ENCODE measurements around the gene PSORS1C2. TPM values are rescaled to one million over a fixed set of nuclear protein-coding genes. Genes with fewer than 3 reads are reported as not detected.

PSORS1C2 gene
- polyA plus RNA-seq, 2 of the 4 experiments (the other 2 are of a cell fraction) = 0.08 TPM; not detected in 1

DNA sequence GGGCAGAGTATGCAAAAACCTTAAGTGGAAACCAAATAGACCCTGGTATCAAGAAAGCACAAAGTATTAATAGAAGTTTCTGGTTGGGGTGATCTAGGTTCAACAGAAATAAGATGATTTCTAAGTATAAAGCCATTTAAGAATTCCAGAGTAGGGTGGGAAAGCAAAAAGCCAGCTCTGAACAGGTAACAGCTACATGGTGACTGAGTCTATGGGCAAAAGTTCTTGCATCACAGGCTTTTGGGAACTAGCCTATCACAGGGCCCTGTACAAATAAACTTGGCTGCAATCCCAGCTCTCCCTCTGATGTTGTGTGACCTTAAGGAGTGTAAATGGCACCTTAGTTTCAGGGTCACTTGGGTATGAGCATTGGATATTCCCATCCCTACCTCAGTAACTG, 25.1 kb upstream of the PSORS1C2 start:
- no peak for FAIRE-seq

DNA sequence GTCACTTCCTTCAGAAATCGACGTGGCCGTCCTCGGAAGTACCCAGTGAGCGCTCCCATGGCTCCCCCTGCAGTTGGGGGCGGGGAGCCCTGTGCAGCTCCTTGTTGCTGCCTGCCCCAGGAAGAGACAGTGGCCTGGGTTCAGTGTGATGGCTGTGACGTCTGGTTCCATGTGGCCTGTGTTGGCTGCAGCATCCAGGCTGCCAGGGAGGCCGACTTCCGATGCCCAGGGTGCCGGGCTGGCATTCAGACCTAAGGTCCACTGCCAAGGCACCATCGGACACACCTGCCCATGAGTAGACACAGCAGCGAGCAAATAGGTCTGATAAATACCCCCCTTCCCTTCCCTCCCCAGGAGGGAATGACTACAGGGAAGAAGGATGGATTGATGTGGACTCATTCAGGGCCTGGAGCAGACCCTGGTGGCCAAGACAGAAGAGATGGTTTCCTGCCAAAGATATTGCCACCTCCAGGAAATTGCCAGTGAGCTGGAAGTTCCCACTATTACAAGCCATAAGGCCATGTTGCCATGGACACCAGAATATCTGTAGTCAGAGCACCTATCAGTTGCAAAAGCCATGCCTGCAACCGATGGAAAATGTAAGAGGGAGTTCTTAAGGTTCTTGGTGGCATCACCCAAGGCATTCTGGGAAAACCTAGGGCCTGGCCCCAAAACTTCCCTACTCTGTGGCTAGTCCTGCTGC, 23.7 kb upstream of the PSORS1C2 start:
- POLR2A ChIA-PET = no interaction called here
- H3K4me3 ChIP-seq = no peak overlapping the region
- ATAC-seq (no peak), DNase-seq (ENCODE audit: low read depth in 1 of 2, low spot score in 1 of 2) (no peak), FAIRE-seq (no peak)
- CTCF ChIA-PET = interaction anchor here (0.6 kb wide), 1 partner anchor 36 kb away, joined by 3 read pairs; no protein-coding TSS in a partner anchor
- 84% methylated on average over 5 of the region's 13 CpGs for WGBS (ENCODE audit: missing lambda C conversion rate)
- no peak for TF ChIP-seq ZNF302 (CRISPR knock-in tag; IDR thresholded peaks at IDR 0.05)
- no peak for TF ChIP-seq ZSCAN20 (CRISPR knock-in tag; IDR thresholded peaks at IDR 0.05)
- TF ChIP-seq ESRRA (IDR thresholded peaks at IDR 0.05; ENCODE audit: borderline replicate concordance, low read length) = no peak
- no peak for TF ChIP-seq CEBPB (IDR thresholded peaks at IDR 0.05)
- no peak for TF ChIP-seq MAZ (IDR thresholded peaks at IDR 0.05; ENCODE audit: borderline replicate concordance, low read depth, low read length)
- TF ChIP-seq ZC3H11A (IDR thresholded peaks at IDR 0.05) = no peak
- TF ChIP-seq RNF2 (IDR thresholded peaks at IDR 0.05; ENCODE audit: borderline replicate concordance, low read depth) = no peak
- TF ChIP-seq MYC (IDR thresholded peaks at IDR 0.05; ENCODE audit: borderline replicate concordance, low read length) = no peak
- no peak for TF ChIP-seq CHD2 (IDR thresholded peaks at IDR 0.05; ENCODE audit: low read length, partially characterized antibody)
- TF ChIP-seq, protein P1, sequence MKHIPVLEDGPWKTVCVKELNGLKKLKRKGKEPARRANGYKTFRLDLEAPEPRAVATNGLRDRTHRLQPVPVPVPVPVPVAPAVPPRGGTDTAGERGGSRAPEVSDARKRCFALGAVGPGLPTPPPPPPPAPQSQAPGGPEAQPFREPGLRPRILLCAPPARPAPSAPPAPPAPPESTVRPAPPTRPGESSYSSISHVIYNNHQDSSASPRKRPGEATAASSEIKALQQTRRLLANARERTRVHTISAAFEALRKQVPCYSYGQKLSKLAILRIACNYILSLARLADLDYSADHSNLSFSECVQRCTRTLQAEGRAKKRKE (CRISPR knock-in tag; IDR thresholded peaks at IDR 0.05; ENCODE audit: low read depth) = no peak
- no peak for TF ChIP-seq EHF (CRISPR knock-in tag; IDR thresholded peaks at IDR 0.05)
- no peak for TF ChIP-seq HEYL (CRISPR knock-in tag; IDR thresholded peaks at IDR 0.05)
- TF ChIP-seq, protein P2, sequence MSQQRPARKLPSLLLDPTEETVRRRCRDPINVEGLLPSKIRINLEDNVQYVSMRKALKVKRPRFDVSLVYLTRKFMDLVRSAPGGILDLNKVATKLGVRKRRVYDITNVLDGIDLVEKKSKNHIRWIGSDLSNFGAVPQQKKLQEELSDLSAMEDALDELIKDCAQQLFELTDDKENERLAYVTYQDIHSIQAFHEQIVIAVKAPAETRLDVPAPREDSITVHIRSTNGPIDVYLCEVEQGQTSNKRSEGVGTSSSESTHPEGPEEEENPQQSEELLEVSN (IDR thresholded peaks at IDR 0.05; ENCODE audit: borderline replicate concordance, low read depth) = no peak
- no peak for TF ChIP-seq GATA3 (IDR thresholded peaks at IDR 0.05; ENCODE audit: borderline replicate concordance)
- TF ChIP-seq HOXB5 (CRISPR knock-in tag; IDR thresholded peaks at IDR 0.05) = no peak
- TF ChIP-seq RFX5 (IDR thresholded peaks at IDR 0.05) = no peak
- TF ChIP-seq FOSB (CRISPR knock-in tag; IDR thresholded peaks at IDR 0.05) = no peak
- no peak overlapping the region for H3K27ac ChIP-seq
- H3K4me1 ChIP-seq = peaks cover 14% of the 10 kb centered on the region
- H3K4me2 ChIP-seq = no peak overlapping the region
- H3K9me3 ChIP-seq = no peaks in the 10 kb centered on the region

More for the DNA sequence above, 25.1 kb upstream of the PSORS1C2 start:
- Histone ChIP-seq H3K4me3 (no peak overlapping the region), H3K4me2 (no peak overlapping the region), H3K27ac (no peak overlapping the region), H3K4me1 (peaks cover 14% of the 10 kb centered on the region), H3K9me3 (no peaks in the 10 kb centered on the region)
- CTCF ChIA-PET = no interaction called here
- POLR2A ChIA-PET = no interaction called here
- ATAC-seq (no peak), DNase-seq (ENCODE audit: low read depth in 1 of 2, low spot score in 1 of 2) (no peak)
- TF ChIP-seq POLR2AphosphoS2 (conservative IDR thresholded peaks at IDR 0.05; ENCODE audit: low read length) (no peak), RFX5 (IDR thresholded peaks at IDR 0.05) (no peak), NR3C1 (IDR thresholded peaks at IDR 0.05) (no peak), PHF8 (IDR thresholded peaks at IDR 0.05; ENCODE audit: borderline replicate concordance, low read depth) (no peak), HOXB13 (CRISPR knock-in tag; IDR thresholded peaks at IDR 0.05; ENCODE audit: low read depth) (no peak), CHD2 (IDR thresholded peaks at IDR 0.05; ENCODE audit: low read length, partially characterized antibody) (no peak)

DNA sequence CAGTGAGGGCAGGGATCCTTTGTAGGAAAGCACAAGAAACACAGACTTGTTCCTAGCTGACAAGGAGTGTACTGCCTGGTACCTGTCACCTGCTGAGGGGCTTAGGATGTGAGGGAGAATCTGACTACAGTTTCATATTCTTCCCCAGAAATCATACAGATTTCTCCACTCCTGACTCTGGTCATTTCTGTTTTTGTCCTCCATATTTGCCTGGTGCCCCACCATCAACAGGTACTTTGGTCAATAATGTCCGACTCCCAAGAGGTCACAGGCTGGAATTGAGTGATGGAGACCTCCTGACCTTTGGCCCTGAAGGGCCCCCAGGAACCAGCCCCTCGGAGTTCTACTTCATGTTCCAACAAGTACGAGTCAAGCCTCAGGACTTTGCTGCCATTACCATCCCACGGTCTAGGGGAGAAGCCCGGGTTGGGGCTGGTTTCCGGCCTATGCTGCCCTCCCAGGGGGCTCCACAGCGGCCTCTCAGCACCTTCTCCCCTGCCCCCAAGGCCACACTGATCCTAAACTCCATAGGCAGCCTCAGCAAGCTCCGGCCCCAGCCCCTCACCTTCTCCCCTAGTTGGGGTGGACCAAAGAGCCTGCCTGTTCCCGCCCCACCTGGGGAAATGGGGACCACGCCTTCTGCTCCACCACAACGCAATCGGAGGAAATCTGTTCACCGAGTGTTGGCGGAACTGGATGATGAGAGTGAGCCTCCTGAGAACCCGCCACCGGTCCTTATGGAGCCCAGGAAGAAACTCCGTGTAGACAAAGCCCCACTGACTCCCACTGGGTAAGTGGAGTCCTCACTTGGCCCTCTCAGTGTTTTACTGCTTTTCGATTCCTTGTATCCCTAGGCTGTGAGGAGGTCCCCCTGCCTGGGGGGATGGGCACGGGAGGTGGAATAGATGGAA, 22.6 kb upstream of the PSORS1C2 start:
- no peak for TF ChIP-seq TP53 (CRISPR knock-in tag; IDR thresholded peaks at IDR 0.05)
- TF ChIP-seq, protein P3, sequence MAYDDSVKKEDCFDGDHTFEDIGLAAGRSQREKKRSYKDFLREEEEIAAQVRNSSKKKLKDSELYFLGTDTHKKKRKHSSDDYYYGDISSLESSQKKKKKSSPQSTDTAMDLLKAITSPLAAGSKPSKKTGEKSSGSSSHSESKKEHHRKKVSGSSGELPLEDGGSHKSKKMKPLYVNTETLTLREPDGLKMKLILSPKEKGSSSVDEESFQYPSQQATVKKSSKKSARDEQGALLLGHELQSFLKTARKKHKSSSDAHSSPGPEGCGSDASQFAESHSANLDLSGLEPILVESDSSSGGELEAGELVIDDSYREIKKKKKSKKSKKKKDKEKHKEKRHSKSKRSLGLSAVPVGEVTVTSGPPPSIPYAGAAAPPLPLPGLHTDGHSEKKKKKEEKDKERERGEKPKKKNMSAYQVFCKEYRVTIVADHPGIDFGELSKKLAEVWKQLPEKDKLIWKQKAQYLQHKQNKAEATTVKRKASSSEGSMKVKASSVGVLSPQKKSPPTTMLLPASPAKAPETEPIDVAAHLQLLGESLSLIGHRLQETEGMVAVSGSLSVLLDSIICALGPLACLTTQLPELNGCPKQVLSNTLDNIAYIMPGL (CRISPR knock-in tag; IDR thresholded peaks at IDR 0.05; ENCODE audit: borderline replicate concordance) = no peak
- TF ChIP-seq KDM5A (IDR thresholded peaks at IDR 0.05) = no peak
- no peak for TF ChIP-seq NR3C1 (IDR thresholded peaks at IDR 0.05)
- no peak for TF ChIP-seq JUNB (IDR thresholded peaks at IDR 0.05)
- no peak for TF ChIP-seq MAZ (IDR thresholded peaks at IDR 0.05; ENCODE audit: borderline replicate concordance, low read depth, low read length)
- no peak for ATAC-seq
- Histone ChIP-seq H3K4me2 (no peak overlapping the region), H3K27ac (no peak overlapping the region), H3K4me1 (peaks cover 22% of the 10 kb centered on the region), H3K4me3 (no peak overlapping the region), H3K9me3 (no peaks in the 10 kb centered on the region)
- FAIRE-seq = no peak
- POLR2A ChIA-PET = no interaction called here
- no peak for DNase-seq (ENCODE audit: low read depth in 1 of 2, low spot score in 1 of 2)
- CTCF ChIA-PET = interaction anchor here (1.1 kb wide), 1 partner anchor 82 kb away, joined by 3 read pairs; no protein-coding TSS in a partner anchor
- 88% methylated on average over 11 of the region's 19 CpGs for WGBS (ENCODE audit: missing lambda C conversion rate)

Measured in A549 (cell line).